GM12865 (cell line): ENCODE data around the gene HPS4.
"Not testable (repeated sequence)": the region's sequence is repeated elsewhere in the genome, so short reads cannot be mapped to it uniquely, and the experiment has no call there.

Source experiments
- DNase-seq: peaks from one replicate; pipeline ENCODE4 v3.0.0; 2010; ENCODE audit warnings: low read depth
- H3K4me3 ChIP-seq: 2 replicates; pipeline ENCODE4 v1.5.1; 2011; ENCODE audit warnings: mild to moderate bottlenecking, low read depth, low read length, control low read depth
- CTCF ChIP-seq: IDR thresholded peaks from 2 replicates; pipeline ENCODE4 v1.5.1; 2011; ENCODE audit warnings: low read length, control low read depth, low read depth, inconsistent platforms; ENCODE audit not compliant: insufficient read depth; ENCODE audit errors: missing control alignments

Gene HPS4

DNA sequence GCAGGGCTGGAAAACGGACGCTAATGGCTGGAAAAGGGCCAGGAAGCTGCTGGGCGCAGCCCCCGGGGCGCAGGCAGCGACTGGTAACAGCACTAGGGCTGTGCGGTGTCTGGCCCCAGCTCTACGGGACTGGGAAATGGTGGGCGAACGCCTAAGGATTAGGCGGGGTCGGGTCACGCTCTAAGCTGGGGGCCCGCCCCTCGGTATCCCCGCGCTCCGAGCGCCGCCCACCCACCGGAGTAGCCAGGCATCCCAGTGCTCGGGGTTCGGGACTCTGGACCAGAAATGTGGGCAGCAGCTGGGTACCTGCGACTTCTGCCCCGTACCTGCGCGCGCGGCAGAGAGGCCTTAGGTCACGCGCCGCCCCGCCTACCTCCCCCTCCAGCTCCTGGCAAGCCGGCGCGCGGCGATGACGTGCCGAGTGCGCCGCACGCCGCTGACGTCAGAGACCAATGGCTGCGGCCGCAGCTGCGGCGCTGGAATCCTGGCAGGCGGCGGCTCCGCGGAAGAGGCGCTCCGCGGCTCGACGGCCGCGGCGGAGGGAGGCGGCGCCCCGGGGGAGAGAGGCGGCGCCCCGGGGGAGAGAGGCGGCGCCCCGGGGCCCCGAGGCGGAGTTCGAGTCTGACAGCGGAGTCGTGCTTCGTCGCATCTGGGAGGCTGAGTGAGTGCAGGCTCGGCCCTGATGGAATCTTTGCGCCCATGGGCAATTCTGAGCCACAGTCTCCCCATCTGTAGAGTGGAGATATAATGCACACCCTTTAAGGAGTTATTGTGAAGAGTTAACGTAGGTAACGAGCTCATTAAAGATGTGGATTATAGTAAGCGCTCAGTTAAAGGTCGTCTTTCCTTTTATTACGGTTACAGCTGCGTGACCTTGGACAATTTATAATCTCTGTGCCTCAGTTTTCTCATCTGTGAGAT is at the start of gene HPS4, which contains the start of gene SRRD:
HPS4 (minus strand) TSS at position 345 of the 921 bp plus-strand sequence. CDS start 2,021 bp downstream, outside the sequence.
SRRD (plus strand) TSS at position 439 of the 921 bp plus-strand sequence; CDS start at position 453, 14 bp downstream.
- TF ChIP-seq CTCF, result no peak
- peak; percentile 93 for DNase-seq
- peak within 1 kb of the TSS; percentile 70 for H3K4me3 ChIP-seq

GRCh38 chr22:26529345-26529744 is 45.8 kb upstream of the HPS4 start:
- no peak for TF ChIP-seq CTCF
- no peak for DNase-seq
- H3K4me3 ChIP-seq, result no peak overlapping the region

GRCh38 chr22:26528518-26528917 is 44.9 kb upstream of the HPS4 start:
- DNase-seq, H3K4me3 ChIP-seq: not testable (repeated sequence)

- no peak for TF ChIP-seq CTCF
- H3K4me3 ChIP-seq, result no peak overlapping the region
- no peak for DNase-seq
These were observed 44.2 kb upstream of the HPS4 start for GRCh38 chr22:26527574-26528465.

- no peak for TF ChIP-seq CTCF
- no peak for DNase-seq
- H3K4me3 ChIP-seq, result no peak overlapping the region
These were observed 43.6 kb upstream of the HPS4 start for GRCh38 chr22:26527167-26527566.

DNA sequence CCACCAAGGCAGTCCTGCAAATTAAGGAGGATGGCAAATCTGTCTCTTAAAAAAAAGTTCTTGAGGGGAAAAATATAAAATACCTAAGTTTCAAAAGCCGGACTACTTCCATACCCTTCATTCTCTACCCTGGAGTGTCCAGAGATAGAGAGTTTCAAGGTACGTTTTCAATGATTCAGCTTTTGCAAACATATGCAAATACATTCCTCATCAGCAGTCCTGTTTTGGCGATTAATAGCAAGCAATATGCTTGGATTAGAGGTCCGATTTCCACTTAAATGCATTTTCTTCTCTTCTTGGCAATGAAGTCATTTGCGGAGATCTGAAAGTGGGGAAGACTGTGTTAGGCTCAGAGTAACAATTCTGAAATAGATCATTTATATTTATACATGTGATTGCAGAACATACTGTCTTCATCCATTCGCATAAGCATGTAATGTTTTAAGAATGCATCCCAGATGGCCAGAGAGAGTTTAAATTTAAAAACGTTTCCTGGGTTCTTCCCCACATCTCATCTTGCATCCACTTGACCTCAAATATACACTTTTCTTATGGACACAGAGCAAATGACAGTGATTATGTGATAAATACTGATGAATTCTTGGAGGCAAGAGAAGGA is 42.5 kb upstream of the HPS4 start:
- no peak for DNase-seq
- no peak for TF ChIP-seq CTCF
- H3K4me3 ChIP-seq, result no peak overlapping the region
